PC-9 (cell line): Measurements from ENCODE around the gene WDR49. TPM values are rescaled to one million over a fixed set of nuclear protein-coding genes. Genes with fewer than 3 reads are reported as not detected.

ENCODE experiments used
- BruUV-seq: library from RNA; stranded (reverse); fragments of 400-500 nt; replicated peaks from 2 replicates; lab custom pipeline; 2021; lab: Mats Ljungman, UMichigan
- CTCF ChIA-PET: fragments of 300-600 bp; sonication (Branson Sonifier 250); formaldehyde crosslinking; loops from one replicate; lab custom pipeline; 2022; ENCODE audit warnings: antibody characterized with exemption; lab: Charles Lee
- POLR2A ChIA-PET: fragments of 300-600 bp; sonication (Branson Sonifier 250); formaldehyde crosslinking; loops from one replicate; lab custom pipeline; 2022; ENCODE audit warnings: antibody characterized with exemption; ENCODE audit not compliant: unreplicated experiment; lab: Charles Lee
- DNase-seq, 2 experiments: peaks; one replicate each; pipeline versions ENCODE4 v3.0.0 to v3.0.0-alpha.2; 2015 to 2022; ENCODE audit warnings: mixed read lengths in 1 of 2
- H2AFZ ChIP-seq: fragments of 200-600 bp; sonication (generic); 2 replicates; pipeline ENCODE4 v1.8.1; 2017; ENCODE audit warnings: antibody characterized with exemption
- H3F3A ChIP-seq: fragments of 200-600 bp; sonication (generic); 2 replicates; pipeline ENCODE4 v1.8.1; 2017; ENCODE audit warnings: antibody characterized with exemption, mild to moderate bottlenecking, low read depth; ENCODE audit not compliant: insufficient read depth
- H3K27ac ChIP-seq: fragments of 200-600 bp; sonication (generic); 2 replicates; pipeline ENCODE4 v1.6.1; 2016; ENCODE audit warnings: mixed run types
- H3K27me3 ChIP-seq: fragments of 200-600 bp; sonication (generic); 2 replicates; pipeline ENCODE4 v1.6.1; 2016; ENCODE audit warnings: low read depth, mixed run types; ENCODE audit not compliant: insufficient read depth
- H3K36me3 ChIP-seq: fragments of 200-600 bp; sonication (generic); 2 replicates; pipeline ENCODE4 v1.6.1; 2016; ENCODE audit warnings: low read depth, mixed run types
- H3K4me1 ChIP-seq: fragments of 200-600 bp; sonication (generic); replicated peaks from 2 replicates; pipeline ENCODE4 v1.6.1; 2016; ENCODE audit warnings: mixed run types; ENCODE audit not compliant: insufficient read depth
- H3K4me2 ChIP-seq: fragments of 200-600 bp; sonication (generic); 2 replicates; pipeline ENCODE4 v1.6.1; 2017; ENCODE audit warnings: mixed run types
- H3K4me3 ChIP-seq: fragments of 200-600 bp; sonication (generic); 2 replicates; pipeline ENCODE4 v1.6.1; 2016; ENCODE audit warnings: mixed run types
- H3K79me2 ChIP-seq: fragments of 200-600 bp; sonication (generic); 2 replicates; pipeline ENCODE4 v1.6.1; 2017; ENCODE audit warnings: low read depth, mixed run types
- H3K9me2 ChIP-seq: fragments of 200-600 bp; sonication (generic); 2 replicates; pipeline ENCODE4 v1.8.1; 2017; ENCODE audit warnings: mild to moderate bottlenecking; ENCODE audit not compliant: insufficient read depth
- H3K9me3 ChIP-seq: fragments of 200-600 bp; sonication (generic); 2 replicates; pipeline ENCODE4 v1.8.1; 2016; ENCODE audit warnings: low read depth; ENCODE audit not compliant: insufficient read depth
- H4K20me1 ChIP-seq: fragments of 200-600 bp; sonication (generic); 2 replicates; pipeline ENCODE4 v1.8.1; 2017; ENCODE audit not compliant: insufficient read depth
- CTCF ChIP-seq: fragments of 200-600 bp; sonication (generic); conservative IDR thresholded peaks from 2 replicates; pipeline ENCODE4 v1.6.1; 2017; ENCODE audit warnings: mixed run types, antibody characterized with exemption, mild to moderate bottlenecking, moderate library complexity
- EZH2 ChIP-seq: fragments of 200-600 bp; sonication (generic); IDR thresholded peaks from 2 replicates; pipeline ENCODE4 v1.8.0; 2017; ENCODE audit warnings: antibody characterized with exemption, low read depth
- intact Hi-C: fragments of 100-400 bp; cut with micrococcal nuclease; formaldehyde crosslinking; loops from one replicate; pipeline ENCODE4 v1.10.0; 2022; ENCODE audit not compliant: unreplicated experiment
- total RNA-seq: library from RNA; stranded (reverse); gene quantifications from 2 replicates; pipeline ENCODE4 v1.2.3, GENCODE V29; 2021

The WDR49 gene
- total RNA-seq, 1 experiment from 2014 or later = 0.28 TPM

GRCh38 chr3:167466966-167467365, 186.8 kb downstream of the WDR49 start:
- no peak overlapping the region for H3K27ac ChIP-seq
- no peaks in the 10 kb centered on the region for H3K9me2 ChIP-seq
- H3K4me1 ChIP-seq = no peaks in the 10 kb centered on the region
- TF ChIP-seq EZH2 (no peak), CTCF (no peak)
- no peaks in the 10 kb centered on the region for H4K20me1 ChIP-seq
- DNase-seq = no peak
- no peak overlapping the region for H2AFZ ChIP-seq
- H3K79me2 ChIP-seq = no peaks in the 10 kb centered on the region
- no peaks in the 10 kb centered on the region for H3K9me3 ChIP-seq
- intact Hi-C loops = no loop called here
- H3F3A ChIP-seq = no peaks in the 10 kb centered on the region
- ChIA-PET CTCF (no interaction called here), POLR2A (no interaction called here)
- H3K4me2 ChIP-seq = no peak overlapping the region
- H3K36me3 ChIP-seq = no peaks in the 10 kb centered on the region
- no TSS peak for BruUV-seq
- H3K27me3 ChIP-seq = no peaks in the 10 kb centered on the region
- no peak overlapping the region for H3K4me3 ChIP-seq

- Histone ChIP-seq H3K9me2 (no peaks in the 10 kb centered on the region), H4K20me1 (no peaks in the 10 kb centered on the region), H3K27ac (no peak overlapping the region), H3K4me3 (no peak overlapping the region), H2AFZ (no peak overlapping the region), H3K79me2 (no peaks in the 10 kb centered on the region), H3K27me3 (no peaks in the 10 kb centered on the region), H3F3A (no peaks in the 10 kb centered on the region), H3K36me3 (no peaks in the 10 kb centered on the region), H3K9me3 (no peaks in the 10 kb centered on the region), H3K4me2 (no peak overlapping the region), H3K4me1 (no peaks in the 10 kb centered on the region)
- ChIA-PET POLR2A (no interaction called here), CTCF (no interaction called here)
- TF ChIP-seq EZH2 (no peak), CTCF (no peak)
- intact Hi-C loops = no loop called here
- BruUV-seq = no TSS peak
- no peak for DNase-seq
Measured at GRCh38 chr3:167456157-167456799, 197.5 kb downstream of the WDR49 start.

- Histone ChIP-seq H3K36me3 (no peaks in the 10 kb centered on the region), H4K20me1 (no peaks in the 10 kb centered on the region), H3K79me2 (no peaks in the 10 kb centered on the region), H2AFZ (no peak overlapping the region), H3K4me1 (no peaks in the 10 kb centered on the region), H3K9me2 (no peaks in the 10 kb centered on the region), H3K9me3 (no peaks in the 10 kb centered on the region), H3K27ac (no peak overlapping the region), H3K4me3 (no peak overlapping the region), H3K27me3 (no peaks in the 10 kb centered on the region), H3F3A (no peaks in the 10 kb centered on the region), H3K4me2 (no peak overlapping the region)
- intact Hi-C loops = no loop called here
- CTCF ChIA-PET = interaction anchor here (0.6 kb wide), 1 partner anchor 154 kb away, joined by 5 read pairs; no protein-coding TSS in a partner anchor
- TF ChIP-seq EZH2 (no peak), CTCF (no peak)
- no TSS peak for BruUV-seq
- POLR2A ChIA-PET = no interaction called here
- DNase-seq = no peak
Measured at GRCh38 chr3:167453815-167454214, 199.9 kb downstream of the WDR49 start.
